ENCODE results near the gene RAP1GAP2.

GRCh38 chr17:3038941-3039340 lies 242.7 kb downstream of the RAP1GAP2 start:
- TF ChIP-seq CTCF (IDR thresholded peaks at IDR 0.05; ENCODE audit: insufficient read depth, low read depth, low read length) = no peak
- TF ChIP-seq EZH2 (IDR thresholded peaks at IDR 0.05; ENCODE audit: insufficient read depth, low read length) = no peak
